HEK293 (cell line): ENCODE data around the gene SLC10A7.

Experiments
- CTCF ChIA-PET: fragments of 350-600 bp; formaldehyde crosslinking; extraction: SDS; loops from one replicate; lab custom pipeline; 2021; ENCODE audit warnings: antibody characterized with exemption; lab: Yijun Ruan, JAX
- POLR2A ChIA-PET: fragments of 300-600 bp; formaldehyde crosslinking; extraction: SDS; loops from one replicate; lab custom pipeline; 2020; ENCODE audit warnings: antibody characterized with exemption, inconsistent platforms; lab: Yijun Ruan, JAX
- H3K27ac ChIP-seq: fragments of 200-500 bp; sonication (Bioruptor generic); 2 replicates; pipeline ENCODE4 v1.5.1; 2014; ENCODE audit warnings: low read depth, low read length, control low read depth, inconsistent platforms; ENCODE audit errors: extremely low read depth
- H3K36me3 ChIP-seq, 2 experiments: fragments of 200-500 bp in 1 of 2; sonication (Bioruptor generic) in 1 of 2; 1 replicate in 1 of 2; 2 replicates in 1 of 2; pipeline ENCODE4 v1.5.1; 2014 to 2017; ENCODE audit warnings: inconsistent platforms in 2 of 2, low read length in 2 of 2; ENCODE audit not compliant: control insufficient read depth in 2 of 2, insufficient read depth in 1 of 2
- H3K4me1 ChIP-seq: fragments of 200-500 bp; sonication (Bioruptor generic); 2 replicates; pipeline ENCODE4 v1.5.1; 2014; ENCODE audit warnings: mild to moderate bottlenecking, low read length, inconsistent platforms; ENCODE audit not compliant: control insufficient read depth, insufficient read depth
- H3K4me3 ChIP-seq: 2 replicates; pipeline ENCODE4 v1.5.1; 2011; ENCODE audit warnings: low read depth, mild to moderate bottlenecking, control low read depth, low read length, moderate library complexity
- H3K9me3 ChIP-seq: fragments of 200-500 bp; sonication (Bioruptor generic); 2 replicates; pipeline ENCODE4 v1.5.1; 2014; ENCODE audit warnings: low read depth, low read length, inconsistent platforms; ENCODE audit not compliant: control insufficient read depth, insufficient read depth
- ATF2 ChIP-seq: fragments of 450-650 bp; formaldehyde crosslinking; IDR thresholded peaks from 2 replicates; pipeline ENCODE4 v1.5.1; 2016; ENCODE audit warnings: missing biosample characterization, missing genetic modification characterization, low read depth
- CTCF ChIP-seq: fragments of 450-650 bp; formaldehyde crosslinking; IDR thresholded peaks from 2 replicates; pipeline ENCODE4 v1.5.1; 2016; ENCODE audit warnings: missing biosample characterization, missing genetic modification characterization
- IKZF3 ChIP-seq: fragments of 450-650 bp; IDR thresholded peaks from 2 replicates; pipeline ENCODE4 v1.5.0; 2018; ENCODE audit warnings: missing biosample characterization, mild to moderate bottlenecking, missing genetic modification characterization, moderate library complexity
- KLF7 ChIP-seq: fragments of 450-650 bp; formaldehyde crosslinking; IDR thresholded peaks from 2 replicates; pipeline ENCODE4 v1.5.1; 2016; ENCODE audit warnings: missing biosample characterization, missing genetic modification characterization, borderline replicate concordance
- KLF8 ChIP-seq: fragments of 450-650 bp; formaldehyde crosslinking; IDR thresholded peaks from 2 replicates; pipeline ENCODE4 v1.5.1; 2016; ENCODE audit warnings: missing biosample characterization, missing genetic modification characterization
- PRDM2 ChIP-seq: fragments of 450-650 bp; formaldehyde crosslinking; IDR thresholded peaks from 2 replicates; pipeline ENCODE4 v1.5.1; 2016; ENCODE audit warnings: missing biosample characterization, missing genetic modification characterization, borderline replicate concordance
- SP3 ChIP-seq: fragments of 450-650 bp; formaldehyde crosslinking; IDR thresholded peaks from 2 replicates; pipeline ENCODE4 v1.5.1; 2016; ENCODE audit warnings: missing biosample characterization, missing genetic modification characterization
- ZNF10 ChIP-seq: fragments of 450-650 bp; formaldehyde crosslinking; IDR thresholded peaks from 2 replicates; pipeline ENCODE4 v1.5.1; 2017; ENCODE audit warnings: missing biosample characterization, missing genetic modification characterization
- ZNF19 ChIP-seq: fragments of 450-650 bp; formaldehyde crosslinking; IDR thresholded peaks from 2 replicates; pipeline ENCODE4; 2016; ENCODE audit warnings: missing biosample characterization, missing genetic modification characterization, low read depth
- ZNF211 ChIP-seq: fragments of 450-650 bp; formaldehyde crosslinking; IDR thresholded peaks from 2 replicates; pipeline ENCODE4 v1.5.1; 2016; ENCODE audit warnings: low read depth, missing biosample characterization, missing genetic modification characterization
- ZNF324 ChIP-seq: fragments of 450-650 bp; formaldehyde crosslinking; IDR thresholded peaks from 2 replicates; pipeline ENCODE4 v1.5.1; 2016; ENCODE audit warnings: missing biosample characterization, missing genetic modification characterization
- ZNF362 ChIP-seq: fragments of 450-650 bp; formaldehyde crosslinking; IDR thresholded peaks from 2 replicates; pipeline ENCODE4 v1.5.1; 2016; ENCODE audit warnings: missing biosample characterization, missing genetic modification characterization
- ZNF501 ChIP-seq: fragments of 450-650 bp; formaldehyde crosslinking; IDR thresholded peaks from 2 replicates; pipeline ENCODE4 v1.5.1; 2016; ENCODE audit warnings: missing biosample characterization, missing genetic modification characterization
- ZNF529 ChIP-seq: fragments of 450-650 bp; formaldehyde crosslinking; IDR thresholded peaks from 2 replicates; pipeline ENCODE4 v1.5.1; 2017; ENCODE audit warnings: missing genetic modification characterization, missing biosample characterization; ENCODE audit not compliant: insufficient replicate concordance
- ZNF571 ChIP-seq: fragments of 450-650 bp; formaldehyde crosslinking; IDR thresholded peaks from 2 replicates; pipeline ENCODE4 v1.5.0; 2017; ENCODE audit warnings: missing biosample characterization, missing genetic modification characterization
- ZNF600 ChIP-seq: fragments of 450-650 bp; formaldehyde crosslinking; IDR thresholded peaks from 2 replicates; pipeline ENCODE4 v1.5.1; 2016; ENCODE audit warnings: missing biosample characterization, missing genetic modification characterization
- ZNF610 ChIP-seq: fragments of 450-650 bp; formaldehyde crosslinking; IDR thresholded peaks from 2 replicates; pipeline ENCODE4 v1.5.1; 2016; ENCODE audit warnings: missing biosample characterization, missing genetic modification characterization, borderline replicate concordance
- ZNF624 ChIP-seq: fragments of 450-650 bp; formaldehyde crosslinking; IDR thresholded peaks from 2 replicates; pipeline ENCODE4 v1.5.1; 2017; ENCODE audit warnings: missing biosample characterization, missing genetic modification characterization
- ZNF626 ChIP-seq: fragments of 450-650 bp; sonication (Bioruptor Pico); formaldehyde crosslinking; IDR thresholded peaks from 2 replicates; pipeline ENCODE4 v1.5.1; 2018; ENCODE audit warnings: missing biosample characterization, missing genetic modification characterization, inconsistent platforms
- ZNF639 ChIP-seq: fragments of 450-650 bp; formaldehyde crosslinking; IDR thresholded peaks from 2 replicates; pipeline ENCODE4 v1.5.1; 2016; ENCODE audit warnings: missing biosample characterization, missing genetic modification characterization
- ZNF747 ChIP-seq: fragments of 450-650 bp; formaldehyde crosslinking; IDR thresholded peaks from 2 replicates; pipeline ENCODE4 v1.5.1; 2016; ENCODE audit warnings: missing biosample characterization, missing genetic modification characterization
- ZNF791 ChIP-seq: fragments of 450-650 bp; formaldehyde crosslinking; IDR thresholded peaks from 2 replicates; pipeline ENCODE4 v1.5.1; 2016; ENCODE audit warnings: missing biosample characterization, missing genetic modification characterization
- ZSCAN23 ChIP-seq: fragments of 450-650 bp; formaldehyde crosslinking; IDR thresholded peaks from 2 replicates; pipeline ENCODE4 v1.5.1; 2016; ENCODE audit warnings: missing biosample characterization, missing genetic modification characterization

The SLC10A7 gene

GRCh38 chr4:146334862-146335449, 186.8 kb downstream of the SLC10A7 start:
- peaks cover 16% of the 10 kb centered on the region for H3K4me1 ChIP-seq
- CTCF ChIA-PET = interaction anchor here (0.6 kb wide), 2 partner anchors 104 to 560 kb away, joined by 3 read pairs; no protein-coding TSS in a partner anchor

More at GRCh38 chr4:146334862-146335449, 186.8 kb downstream of the SLC10A7 start:
- POLR2A ChIA-PET = no interaction called here
- no peak overlapping the region for H3K27ac ChIP-seq
- no peaks in the 10 kb centered on the region for H3K9me3 ChIP-seq
- H3K36me3 ChIP-seq = no peaks in the 10 kb centered on the region
- no peak overlapping the region for H3K4me3 ChIP-seq
- TF ChIP-seq ZNF600 = no peak
- TF ChIP-seq ZNF501 = no peak
- no peak for TF ChIP-seq ZNF610 (tag by site-specific recombination)
- no peak for TF ChIP-seq ZSCAN23
- TF ChIP-seq ZNF362 (tag by site-specific recombination) = peak; percentile 69; the same call in 1 of the 2 replicates
- TF ChIP-seq ZNF791 = no peak
- TF ChIP-seq ZNF10 (tag by site-specific recombination) = peak; percentile 73; the same call in 1 of the 2 replicates
- TF ChIP-seq ZNF529 (tag by site-specific recombination) = no peak
- no peak for TF ChIP-seq ZNF19 (tag by site-specific recombination)
- no peak for TF ChIP-seq ZNF747
- TF ChIP-seq ZNF626 (tag by site-specific recombination) = no peak
- TF ChIP-seq IKZF3 (tag by site-specific recombination) = no peak
- TF ChIP-seq ZNF211 (tag by site-specific recombination) = no peak
- no peak for TF ChIP-seq SP3 (tag by site-specific recombination)
- TF ChIP-seq ZNF639 = no peak
- no peak for TF ChIP-seq KLF7 (tag by site-specific recombination)
- 0 out of 2 replicates have a peak, but pooled peaks have one; percentile 14 for TF ChIP-seq ATF2
- TF ChIP-seq PRDM2 (tag by site-specific recombination) = no peak
- TF ChIP-seq CTCF = no peak
- TF ChIP-seq KLF8 (tag by site-specific recombination) = no peak
- no peak for TF ChIP-seq ZNF571 (tag by site-specific recombination)
- TF ChIP-seq ZNF324 (tag by site-specific recombination) = no peak
- no peak for TF ChIP-seq ZNF624 (tag by site-specific recombination)
